GM19023 (cell line): ENCODE results near the gene EBF4.

Source experiments
- ATAC-seq: cut with Tn5 transposase; IDR thresholded peaks from one replicate; pipeline ENCODE4 v1.9.1; 2021; ENCODE audit warnings: mild to moderate bottlenecking, moderate library complexity; ENCODE audit not compliant: unreplicated experiment

The EBF4 gene

DNA sequence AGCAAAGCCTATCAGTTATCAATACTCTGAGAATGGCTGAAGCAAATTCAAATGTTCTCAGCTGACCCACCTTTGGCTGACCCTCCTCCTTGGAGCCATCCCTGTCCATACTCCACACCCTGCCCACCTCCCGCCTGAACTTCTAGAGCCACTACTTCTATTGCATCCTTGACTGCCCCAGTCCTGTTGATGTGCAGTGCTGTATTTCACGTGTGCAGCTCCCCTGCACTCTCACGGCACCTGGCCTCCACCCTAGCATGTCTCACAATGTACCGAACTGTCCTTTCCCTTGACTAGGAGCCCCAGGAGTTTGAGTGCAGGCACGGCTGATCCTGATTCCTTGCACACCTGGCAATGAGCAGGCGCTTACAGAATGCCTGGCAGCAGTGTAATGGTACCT, 100.9 kb downstream of the EBF4 start:
- ATAC-seq, result no peak

GRCh38 chr20:2794202-2794748, 101.7 kb downstream of the EBF4 start:
- no peak for ATAC-seq

- ATAC-seq, result no peak
Measured at GRCh38 chr20:2794866-2795447, 102.4 kb downstream of the EBF4 start.

DNA sequence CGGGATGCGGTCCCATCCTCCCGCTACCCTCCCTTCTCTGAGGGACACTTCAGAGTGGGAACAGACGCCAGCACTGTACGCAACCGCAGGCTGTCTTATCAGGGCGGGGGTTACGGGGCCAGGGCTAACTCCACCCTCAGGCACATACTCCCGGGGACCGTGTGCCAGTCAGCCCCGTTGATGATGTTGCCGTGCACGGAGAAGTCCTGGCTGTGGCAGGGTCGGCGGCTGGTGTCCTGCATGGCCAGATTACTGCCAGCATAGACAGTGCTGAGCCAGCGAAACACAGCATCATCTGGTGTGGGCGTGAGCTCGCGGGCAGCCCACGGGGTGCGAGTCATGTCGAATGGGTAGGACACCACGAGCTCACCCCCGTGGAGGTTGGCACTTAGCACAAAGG, 102.9 kb downstream of the EBF4 start:
- no peak for ATAC-seq

GRCh38 chr20:2796011-2796660, 103.6 kb downstream of the EBF4 start:
- ATAC-seq, result no peak

DNA sequence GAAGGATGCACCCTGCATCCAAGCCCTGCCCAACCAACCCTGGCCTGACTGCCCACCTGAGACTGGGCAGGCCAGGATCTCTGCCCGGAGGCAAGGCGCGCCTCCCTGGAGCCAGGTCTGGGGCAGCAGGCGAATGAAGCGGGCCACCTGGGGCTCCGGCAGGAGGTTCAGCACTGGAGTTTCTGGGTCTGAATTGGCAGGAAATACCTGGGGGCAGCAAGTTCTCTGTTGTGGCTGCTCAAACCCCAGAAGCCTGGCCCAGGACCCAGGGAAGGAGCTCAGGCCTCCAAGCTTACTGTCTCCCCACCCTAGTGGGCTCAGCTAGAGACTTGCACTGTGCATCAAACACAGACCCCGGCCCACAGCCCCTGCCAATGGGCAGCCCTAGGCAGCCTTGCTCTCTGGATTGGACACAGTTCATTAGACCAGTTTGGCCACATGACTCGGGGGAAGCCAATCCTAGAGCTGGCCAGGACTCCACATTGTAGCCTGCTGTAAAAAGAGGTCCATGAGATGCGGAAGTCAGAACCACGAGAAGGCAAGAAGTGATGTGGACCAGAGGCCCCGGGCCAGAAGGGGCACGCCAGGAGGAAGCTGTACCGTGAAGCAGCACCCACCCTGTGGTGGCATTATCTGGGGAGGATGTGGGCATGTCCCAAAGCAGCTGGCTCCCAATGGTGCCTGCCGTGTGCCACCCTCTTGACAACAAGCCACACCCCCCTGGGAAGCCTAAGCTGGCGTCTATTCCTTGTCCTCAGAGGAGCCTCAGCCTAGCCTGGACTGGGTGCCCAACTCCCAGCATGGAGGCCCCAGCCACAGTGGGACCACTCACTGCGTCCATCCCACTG, 104.8 kb downstream of the EBF4 start:
- no peak for ATAC-seq

DNA sequence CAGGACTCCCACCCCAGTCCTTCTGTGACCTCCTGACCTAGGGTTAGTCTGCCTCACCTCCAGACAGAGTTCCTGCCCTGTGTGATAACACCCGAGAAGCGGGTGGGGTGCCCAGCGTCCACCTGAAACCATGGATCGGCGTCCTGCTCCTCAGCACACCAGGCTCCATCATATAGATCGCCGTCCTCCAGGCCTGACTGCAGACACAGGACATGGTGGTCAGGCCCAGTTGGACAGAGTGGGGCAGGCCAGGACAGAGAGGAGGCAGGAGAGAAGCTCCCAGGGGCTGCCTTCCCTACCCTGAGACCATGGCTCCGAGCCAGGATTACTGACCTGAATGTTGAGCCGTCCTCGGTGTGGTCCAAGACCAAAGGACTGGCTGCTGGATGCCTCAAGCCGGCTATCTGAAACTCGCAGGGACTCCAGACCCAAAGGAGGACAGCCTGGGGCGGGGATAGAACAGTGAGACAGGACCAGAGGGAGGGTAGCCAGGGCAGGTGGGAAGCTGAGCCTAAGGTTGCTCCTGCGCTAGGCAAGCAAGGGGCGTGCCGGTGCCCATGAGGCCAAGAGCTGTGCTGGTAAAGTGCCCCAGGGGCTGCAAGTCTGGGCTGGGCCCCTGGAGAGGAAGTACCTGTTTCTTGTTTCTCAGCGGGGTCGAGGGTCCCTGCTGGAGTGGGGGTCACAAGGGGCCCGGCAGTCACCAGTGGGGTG, 105.7 kb downstream of the EBF4 start:
- no peak for ATAC-seq

- ATAC-seq, result no peak
Measured at GRCh38 chr20:2798814-2799213, 106.2 kb downstream of the EBF4 start.

GRCh38 chr20:2799271-2799670, 106.7 kb downstream of the EBF4 start:
- no peak for ATAC-seq

DNA sequence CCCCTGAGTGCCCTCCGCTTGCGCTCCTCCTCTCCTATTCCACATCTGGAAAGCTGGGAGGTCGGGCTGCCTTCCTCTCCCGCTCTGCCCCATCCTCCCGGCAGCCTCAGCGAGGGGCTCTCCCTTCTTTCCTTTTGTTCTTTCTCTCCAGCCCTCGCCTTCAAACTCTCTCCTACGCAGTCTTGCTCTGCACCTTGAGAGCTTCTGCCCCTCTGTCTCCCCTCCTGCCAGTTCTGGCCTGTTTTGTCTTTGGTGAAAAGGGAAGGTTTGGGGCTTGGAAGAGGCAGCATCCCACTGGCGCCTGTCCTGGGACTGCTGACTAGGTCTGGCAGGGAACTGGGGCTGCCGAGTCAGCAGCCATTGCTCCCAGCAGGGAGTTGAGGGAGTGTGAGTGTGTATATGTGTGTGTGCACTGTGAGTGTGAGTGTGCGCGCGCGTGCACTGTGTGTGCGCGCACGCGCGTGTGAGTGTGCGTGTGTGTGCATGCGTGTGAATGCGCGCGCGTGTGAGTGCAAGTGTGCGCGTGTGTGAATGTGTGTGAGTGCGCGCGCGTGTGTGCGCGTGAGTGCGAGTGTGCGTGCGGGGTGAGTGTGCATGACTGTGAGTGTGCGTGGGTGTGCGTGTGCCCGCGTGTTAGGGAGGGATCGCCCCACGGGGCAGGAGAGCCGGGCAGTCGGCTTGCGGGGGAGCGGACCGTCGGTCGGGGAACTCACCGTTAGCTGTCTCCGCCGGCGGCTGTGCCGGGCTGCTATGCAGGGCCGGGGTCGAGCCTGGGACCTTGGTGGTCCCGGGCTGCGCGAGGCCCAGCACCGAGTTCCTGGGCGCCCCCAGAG, 107.3 kb downstream of the EBF4 start:
- ATAC-seq, result peak; percentile 24

GRCh38 chr20:2800521-2801285, 108.1 kb downstream of the EBF4 start, which contains the start of gene CPXM1:
TSS of gene CPXM1 (minus strand) at chr20:2800627. CDS start at chr20:2800572, 55 bp downstream.
- peak; percentile 36 for ATAC-seq

DNA sequence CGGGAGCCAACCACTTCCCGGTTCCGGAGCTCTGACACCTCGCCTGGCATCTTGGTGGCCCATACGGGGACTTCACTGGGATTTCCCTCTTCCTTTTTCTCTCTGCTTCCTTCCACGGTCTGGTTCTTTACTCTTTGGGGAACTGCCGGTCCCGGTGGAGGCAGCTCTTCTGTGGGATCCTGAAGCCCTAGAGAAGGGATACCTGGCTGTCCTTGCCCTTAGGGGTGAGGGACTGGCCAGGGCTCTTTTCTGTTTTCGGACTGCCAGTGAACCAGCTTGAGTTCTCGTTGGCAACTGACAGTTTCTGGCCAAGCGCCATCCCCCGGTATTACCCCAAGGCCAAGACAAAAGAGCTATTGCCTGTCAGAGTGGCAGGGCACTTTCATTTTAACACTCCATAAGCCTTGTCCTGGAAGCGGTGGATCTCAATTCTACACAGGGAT, 108.7 kb downstream of the EBF4 start:
- ATAC-seq, result peak; percentile 6

DNA sequence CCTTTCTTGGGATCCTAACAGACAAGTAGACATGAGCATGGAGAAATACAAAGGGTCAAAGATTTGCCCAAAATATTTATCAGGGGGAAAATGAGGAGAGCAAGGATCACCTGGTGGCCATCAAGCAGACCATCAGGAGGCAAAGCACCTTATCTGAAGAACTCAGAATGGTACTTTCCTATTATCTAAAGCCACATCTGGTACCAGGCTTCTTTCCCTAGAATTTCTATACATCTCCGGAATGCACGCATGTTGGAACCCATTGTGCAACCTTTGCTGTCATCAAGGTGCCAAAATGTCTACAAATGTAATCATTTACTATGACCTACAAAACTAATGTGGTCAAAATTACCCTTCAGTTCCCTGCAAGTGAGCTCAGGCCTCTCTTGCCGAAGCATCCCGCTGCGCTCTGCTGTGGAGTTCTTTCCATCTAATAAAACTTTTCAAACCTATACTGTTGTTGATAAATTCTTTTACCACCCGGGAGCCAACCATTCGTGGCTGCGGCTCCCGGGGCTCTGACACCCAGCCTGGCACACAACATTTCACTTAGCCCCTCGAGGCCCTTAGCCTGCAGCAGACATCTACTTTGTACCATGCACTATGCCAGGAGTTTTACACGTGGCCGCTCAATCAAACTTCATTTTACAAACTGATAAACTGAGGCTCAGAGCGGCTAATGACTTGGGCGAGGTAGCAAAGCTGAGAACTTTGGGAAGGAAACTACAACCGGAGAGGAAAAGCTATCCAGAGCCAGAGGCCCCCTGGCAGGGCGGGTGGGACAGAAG, 111.7 kb downstream of the EBF4 start:
- ATAC-seq, result no peak

GRCh38 chr20:2804852-2805688, 112.5 kb downstream of the EBF4 start:
- ATAC-seq, result no peak

GRCh38 chr20:2805689-2806350, 113.2 kb downstream of the EBF4 start:
- no peak for ATAC-seq

- no peak for ATAC-seq
Measured at GRCh38 chr20:2806351-2806701, 113.7 kb downstream of the EBF4 start.

DNA sequence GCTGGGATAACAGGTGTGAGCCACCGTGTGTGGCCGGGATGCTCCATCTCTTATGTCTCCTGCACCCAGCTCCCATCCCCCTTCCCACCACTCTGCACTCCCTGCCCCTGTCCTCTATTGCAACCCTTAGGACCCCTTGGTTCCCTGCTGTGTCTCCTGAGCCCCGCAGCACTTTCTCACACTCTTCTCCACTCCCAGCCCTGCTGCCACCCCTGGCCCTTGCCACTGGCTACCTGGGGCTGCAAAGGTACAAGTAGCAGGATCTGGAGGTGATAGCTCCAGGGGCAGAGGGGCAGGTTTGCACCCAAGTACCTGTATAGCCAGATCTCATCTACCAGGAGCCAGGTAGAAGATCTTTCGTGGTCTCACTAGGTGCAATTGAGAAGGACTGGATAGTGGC, 114.4 kb downstream of the EBF4 start:
- ATAC-seq, result no peak
